Neural progenitor cell (in vitro differentiated cells): ENCODE results near the gene NEB.

ENCODE experiments used
- EZH2phosphoT487 ChIP-seq: fragments of 200-600 bp; sonication (generic); IDR thresholded peaks from 2 replicates; pipeline ENCODE4 v1.6.1; 2017; ENCODE audit warnings: antibody characterized with exemption
- TF ChIP-seq, protein P1 (sequence below): fragments of 200-600 bp; sonication (generic); IDR thresholded peaks from 2 replicates; pipeline ENCODE4 v1.5.1; 2017; ENCODE audit warnings: antibody characterized with exemption, mild to moderate bottlenecking

- TF ChIP-seq, protein P1, sequence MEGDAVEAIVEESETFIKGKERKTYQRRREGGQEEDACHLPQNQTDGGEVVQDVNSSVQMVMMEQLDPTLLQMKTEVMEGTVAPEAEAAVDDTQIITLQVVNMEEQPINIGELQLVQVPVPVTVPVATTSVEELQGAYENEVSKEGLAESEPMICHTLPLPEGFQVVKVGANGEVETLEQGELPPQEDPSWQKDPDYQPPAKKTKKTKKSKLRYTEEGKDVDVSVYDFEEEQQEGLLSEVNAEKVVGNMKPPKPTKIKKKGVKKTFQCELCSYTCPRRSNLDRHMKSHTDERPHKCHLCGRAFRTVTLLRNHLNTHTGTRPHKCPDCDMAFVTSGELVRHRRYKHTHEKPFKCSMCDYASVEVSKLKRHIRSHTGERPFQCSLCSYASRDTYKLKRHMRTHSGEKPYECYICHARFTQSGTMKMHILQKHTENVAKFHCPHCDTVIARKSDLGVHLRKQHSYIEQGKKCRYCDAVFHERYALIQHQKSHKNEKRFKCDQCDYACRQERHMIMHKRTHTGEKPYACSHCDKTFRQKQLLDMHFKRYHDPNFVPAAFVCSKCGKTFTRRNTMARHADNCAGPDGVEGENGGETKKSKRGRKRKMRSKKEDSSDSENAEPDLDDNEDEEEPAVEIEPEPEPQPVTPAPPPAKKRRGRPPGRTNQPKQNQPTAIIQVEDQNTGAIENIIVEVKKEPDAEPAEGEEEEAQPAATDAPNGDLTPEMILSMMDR = no peak
- no peak for TF ChIP-seq EZH2phosphoT487
These were observed 63.9 kb downstream of the NEB start for GRCh38 chr2:151670346-151670745.
